Central memory CD4-positive, alpha-beta T cell (primary cell): ENCODE data around the gene RALGAPA2.

Source experiments
- DNase-seq: peaks from one replicate; pipeline ENCODE4 v3.0.0; 2022
- total RNA-seq, 3 experiments: gene quantifications; one replicate each; lab custom pipeline; 2026; lab: John Stamatoyannopoulos, UW

Gene RALGAPA2
- 28.3 to 101 (median 98.8) reads per million in 3 experiments for total RNA-seq

DNA sequence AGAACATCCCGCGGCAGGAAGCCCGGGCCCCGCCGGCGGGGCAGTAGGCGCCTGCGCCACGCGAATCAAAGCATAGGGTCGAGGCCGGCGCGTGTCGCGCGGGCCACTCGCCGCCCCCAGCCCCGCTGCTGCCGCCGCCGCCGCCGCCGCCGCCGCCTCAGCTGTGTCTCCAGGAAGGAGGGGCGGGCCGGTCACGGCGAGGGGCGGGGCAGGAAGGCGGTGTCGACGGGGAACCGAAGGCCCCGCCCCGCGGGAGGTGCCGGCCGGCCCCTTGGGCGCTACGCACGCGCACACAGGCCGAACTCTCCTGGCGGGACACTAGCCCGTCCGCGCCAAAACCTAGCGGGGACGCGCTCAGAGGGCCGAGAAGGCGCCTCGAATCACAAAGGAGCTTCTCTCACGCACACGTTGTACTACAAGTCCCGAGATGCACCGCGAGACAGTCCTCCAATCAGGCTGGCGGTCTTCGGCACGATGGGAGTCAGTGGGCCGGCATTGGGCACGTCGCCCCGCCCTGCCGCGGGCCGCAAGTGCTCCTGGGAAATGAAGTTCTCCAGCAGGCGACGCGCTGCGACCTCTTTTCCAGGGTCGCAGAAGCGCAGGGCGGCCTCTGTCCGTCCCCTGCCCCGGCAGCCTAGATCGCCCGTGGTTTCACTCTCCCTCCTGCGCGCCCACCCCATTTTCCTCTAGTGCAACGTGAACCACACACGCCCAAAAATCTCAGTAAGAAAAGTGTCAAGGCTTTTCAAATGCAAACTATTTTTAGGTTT is at the start of gene RALGAPA2:
Gene RALGAPA2 (minus strand): TSS at position 171 of the 770 bp plus-strand sequence. CDS start 164 bp downstream, at position 7.
- DNase-seq: peak; percentile 93

DNA sequence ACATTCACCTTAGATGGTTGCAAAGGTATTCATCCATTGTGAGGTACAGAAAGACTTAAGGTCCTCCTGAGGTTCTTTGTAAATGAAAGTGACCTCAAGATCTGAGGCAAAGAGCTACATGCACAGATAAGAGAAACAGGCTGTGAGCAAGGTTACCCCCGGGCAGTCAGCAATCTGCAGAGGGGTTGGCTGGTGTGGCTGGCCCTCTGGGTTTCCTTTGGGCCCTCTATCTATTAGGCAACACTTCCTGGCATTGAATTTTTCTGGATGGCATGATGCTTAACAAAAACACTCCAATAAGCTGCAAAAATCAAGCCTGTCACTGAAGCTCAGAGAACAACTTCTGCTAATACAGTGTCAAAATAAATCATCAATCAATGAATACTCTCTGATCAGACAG is 48.9 kb upstream of the RALGAPA2 start:
- DNase-seq: no peak

DNA sequence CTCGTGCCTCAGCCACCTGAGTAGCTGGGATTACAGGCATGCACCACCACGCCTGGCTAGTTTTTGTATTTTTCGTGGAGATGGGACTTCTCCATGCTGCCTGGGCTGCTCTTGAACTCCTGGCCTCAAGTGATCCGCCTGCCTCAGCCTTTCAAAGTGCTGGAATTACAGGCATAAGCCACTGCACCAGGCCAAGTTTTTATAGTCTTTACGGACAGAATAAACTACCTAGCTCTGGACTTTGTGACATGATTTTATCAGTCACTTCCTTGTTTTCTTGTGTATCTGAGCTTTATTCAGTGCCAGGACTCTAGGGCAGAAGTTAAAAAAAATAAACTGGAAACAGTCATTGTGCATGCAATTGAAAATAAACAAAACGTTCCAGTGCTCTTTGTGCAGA is 46.7 kb upstream of the RALGAPA2 start:
- no peak for DNase-seq

DNA sequence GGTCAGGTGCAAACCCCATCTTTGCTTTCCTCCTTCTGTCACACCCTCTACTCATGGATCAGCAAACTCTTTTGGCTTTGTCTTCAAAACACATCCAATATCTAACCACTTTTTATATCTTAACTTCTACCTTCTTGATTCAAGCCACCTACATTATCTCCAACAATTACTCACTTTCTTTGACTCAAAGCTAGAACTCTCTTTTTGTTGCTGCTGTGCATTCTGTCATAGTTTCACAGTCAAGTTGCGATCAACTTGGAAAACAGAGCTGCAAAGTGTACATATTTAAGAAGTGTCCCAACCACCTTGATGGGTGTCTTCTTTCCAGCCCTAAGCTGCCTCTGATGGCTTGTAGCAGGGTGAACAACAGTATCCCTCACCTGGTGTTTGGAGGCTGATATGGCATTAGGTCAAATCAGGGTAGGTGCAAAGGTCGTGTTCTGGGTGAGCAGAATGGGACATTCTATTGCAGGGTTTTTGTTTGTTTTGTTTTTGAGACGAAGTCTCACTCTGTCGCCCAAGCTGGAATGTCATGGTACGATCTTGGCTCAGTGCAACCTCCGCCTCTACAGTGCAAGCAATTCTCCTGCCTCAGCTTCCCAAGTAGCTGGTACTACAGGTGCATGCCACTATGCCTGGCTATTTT is 43.4 kb upstream of the RALGAPA2 start:
- no peak for DNase-seq

DNA sequence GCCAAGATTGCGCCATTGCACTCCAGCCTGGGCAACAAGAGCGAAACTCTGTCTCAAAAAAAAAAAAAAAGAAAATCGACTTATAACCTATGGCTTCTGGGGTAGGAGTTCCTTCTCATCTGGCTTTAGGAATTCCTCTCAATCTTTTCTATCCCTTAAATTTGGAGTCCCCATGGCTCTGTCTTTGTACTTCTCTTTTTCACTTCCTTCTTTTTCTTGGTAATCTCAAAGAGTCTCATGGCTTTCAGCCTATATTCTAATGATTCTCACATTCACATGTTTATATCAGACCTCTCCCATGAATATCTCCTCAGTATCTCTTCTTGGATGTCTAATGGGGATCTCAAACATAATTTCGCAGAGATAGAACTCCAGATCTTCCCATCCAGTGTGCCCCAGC is 42.8 kb upstream of the RALGAPA2 start:
- DNase-seq: no peak

DNA sequence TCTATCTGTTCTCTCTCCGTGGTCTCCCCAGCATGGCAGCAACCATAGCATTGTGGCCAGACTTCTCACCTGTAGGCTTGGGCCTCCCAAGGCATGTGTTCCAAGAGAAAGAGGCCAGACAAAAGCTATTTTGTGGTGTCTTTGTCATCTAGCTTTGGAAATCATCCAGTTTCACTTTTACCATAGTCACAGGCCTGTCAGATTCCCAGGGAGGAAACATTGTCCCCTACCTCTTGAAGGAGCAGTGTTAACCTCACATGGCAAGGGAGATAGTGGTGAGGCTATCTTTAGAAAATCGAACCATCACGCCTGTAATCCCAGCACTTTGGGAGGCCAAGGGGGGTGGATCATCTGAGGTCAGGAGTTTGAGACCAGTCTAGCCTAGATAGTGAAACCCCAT is 42.3 kb upstream of the RALGAPA2 start:
- no peak for DNase-seq

GRCh38 chr20:20752712-20753111 is 40.3 kb upstream of the RALGAPA2 start:
- no peak for DNase-seq

DNA sequence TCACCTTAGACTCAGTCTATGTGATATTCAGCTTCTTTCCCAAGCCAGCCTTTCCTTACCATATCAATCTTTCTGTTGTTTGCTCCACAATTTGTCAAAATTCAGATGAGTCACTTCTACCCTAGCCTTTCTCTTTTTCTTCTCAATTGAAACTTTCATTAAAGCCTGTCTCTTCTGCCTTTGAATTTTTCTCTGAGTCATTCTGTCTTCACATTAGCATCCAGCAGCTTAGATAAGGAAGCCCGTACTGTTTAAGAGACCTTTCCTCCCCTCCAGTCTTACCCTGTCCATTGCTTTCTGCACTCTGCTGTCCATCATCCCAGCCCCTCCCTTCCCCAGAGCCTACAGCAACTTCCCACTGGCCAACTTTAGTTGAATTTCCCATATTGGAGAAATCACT is 34.9 kb upstream of the RALGAPA2 start:
- DNase-seq: no peak

- no peak for DNase-seq
Observed at GRCh38 chr20:20744170-20744725, 31.8 kb upstream of the RALGAPA2 start.

DNA sequence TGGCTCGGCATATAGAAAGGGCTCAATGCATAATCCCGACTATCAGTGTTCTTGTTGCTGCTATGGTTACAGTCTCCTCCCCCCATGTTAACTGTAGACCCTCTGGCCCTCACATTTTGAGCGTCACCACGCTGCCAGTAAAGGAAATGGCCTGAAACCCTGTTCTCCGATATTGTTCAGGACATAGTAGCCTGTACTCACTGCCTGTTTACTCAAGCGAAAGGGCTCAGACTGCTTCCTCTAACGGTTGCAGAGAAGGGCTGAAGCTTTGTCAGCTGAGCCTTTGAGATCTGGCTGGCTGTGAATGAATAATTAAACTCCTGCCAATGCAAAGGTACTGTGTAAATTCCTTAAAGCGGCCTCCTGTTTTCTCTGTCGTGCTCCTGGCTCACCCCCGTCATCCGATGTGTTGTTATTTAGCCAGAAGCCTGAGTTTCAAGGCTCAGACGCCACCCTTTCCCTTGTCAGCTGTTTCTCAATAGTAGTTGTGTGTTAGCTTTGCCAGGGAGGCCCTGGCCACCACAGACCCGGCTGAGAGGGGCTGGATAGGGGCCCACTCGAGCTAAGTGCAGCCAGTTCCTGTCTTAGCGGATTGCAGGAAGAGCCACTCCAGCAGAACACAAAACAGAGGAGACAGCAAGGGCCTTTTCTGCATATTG is 31.2 kb upstream of the RALGAPA2 start:
- DNase-seq: no peak

DNA sequence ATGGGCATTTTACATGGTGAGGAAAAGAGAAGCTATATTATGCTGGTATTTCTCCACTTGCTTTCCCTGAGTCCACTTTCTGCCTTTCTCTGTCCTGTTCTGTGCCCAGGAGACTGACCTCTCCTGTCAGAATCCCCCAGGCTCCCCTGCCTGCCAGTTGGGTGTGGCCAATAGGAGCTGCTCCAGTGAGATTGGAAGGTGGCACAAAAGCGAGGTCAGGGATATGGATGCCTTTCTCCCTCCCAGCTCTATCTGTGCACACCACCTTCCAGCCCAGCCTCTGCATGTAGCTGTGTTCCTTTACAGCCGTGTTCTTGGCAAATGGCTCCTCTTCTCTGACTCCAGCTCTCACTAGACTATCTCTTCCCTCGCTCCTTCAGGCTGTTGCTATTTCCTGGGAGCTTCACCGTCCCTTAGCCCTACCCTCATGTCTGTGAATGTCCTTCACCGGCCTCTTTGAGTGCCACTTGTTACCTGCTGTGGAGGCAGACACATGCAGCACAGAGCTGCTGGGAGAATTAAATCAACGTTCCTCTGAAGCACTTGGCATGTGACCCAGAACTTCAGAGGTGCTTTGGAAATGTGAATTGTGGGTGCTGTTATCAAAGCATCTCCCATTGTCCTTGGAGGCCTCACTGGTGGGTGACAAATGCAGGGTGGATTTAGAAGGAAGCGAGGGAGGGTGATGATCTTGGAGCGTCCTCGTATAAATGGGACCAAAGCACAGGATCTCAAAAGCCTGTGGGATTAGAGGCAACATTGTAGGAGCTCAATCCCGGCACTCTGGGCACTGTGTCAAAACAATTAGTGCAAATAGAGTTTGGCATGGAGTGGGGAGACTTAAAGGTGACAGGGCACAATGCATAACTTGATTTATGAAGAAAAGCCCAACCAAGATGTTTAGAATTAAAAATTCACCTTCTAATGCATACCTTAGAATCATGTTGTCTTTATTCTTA is 28.9 kb upstream of the RALGAPA2 start:
- DNase-seq: no peak

- DNase-seq: no peak
Observed at GRCh38 chr20:20740541-20740940, 28.1 kb upstream of the RALGAPA2 start.

GRCh38 chr20:20737158-20737557 is 24.7 kb upstream of the RALGAPA2 start:
- no peak for DNase-seq

- no peak for DNase-seq
Observed at GRCh38 chr20:20736303-20736702, 23.9 kb upstream of the RALGAPA2 start.

GRCh38 chr20:20734475-20734948 is 22.1 kb upstream of the RALGAPA2 start:
- no peak for DNase-seq

- no peak for DNase-seq
Observed at GRCh38 chr20:20733943-20734342, 21.5 kb upstream of the RALGAPA2 start.

DNA sequence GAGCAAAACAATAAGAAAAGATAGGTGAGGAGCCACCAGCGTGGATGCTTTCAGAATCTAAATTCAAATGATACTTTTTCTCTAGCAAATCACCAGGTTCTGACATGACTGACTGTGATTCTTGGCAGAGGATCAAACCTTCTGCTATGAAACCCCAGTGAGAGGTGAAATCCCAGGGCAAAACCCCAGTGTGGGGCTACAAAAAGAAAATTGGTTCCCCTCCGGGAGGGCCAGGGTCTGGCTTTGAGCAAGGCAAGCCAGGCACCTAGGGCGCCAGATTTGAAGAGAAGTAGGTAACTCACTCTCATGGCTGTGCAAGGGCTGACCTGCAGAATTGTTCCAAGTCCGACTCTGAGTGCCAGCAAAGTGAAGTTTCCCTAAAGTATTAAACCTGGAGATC is 20.2 kb upstream of the RALGAPA2 start:
- DNase-seq: no peak

DNA sequence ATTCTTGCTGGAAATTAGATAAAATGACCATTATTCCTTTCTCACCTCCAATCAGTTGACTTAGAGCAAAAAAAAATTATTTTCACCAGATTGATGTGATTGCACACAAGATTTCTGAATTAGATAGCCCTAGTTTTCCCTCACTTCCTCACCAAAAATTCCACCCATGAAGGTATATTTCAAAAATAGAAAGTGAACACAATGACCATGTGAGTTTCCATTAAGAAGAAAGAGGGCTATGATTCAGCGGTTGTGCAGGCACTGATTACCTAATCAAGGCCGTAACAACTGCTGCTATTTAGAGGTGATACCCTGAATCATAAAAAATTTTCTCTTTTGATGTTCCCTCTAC is 19.5 kb upstream of the RALGAPA2 start:
- no peak for DNase-seq

- DNase-seq: no peak
Observed at GRCh38 chr20:20731000-20731944, 18.8 kb upstream of the RALGAPA2 start.

- DNase-seq: no peak
Observed at GRCh38 chr20:20729563-20729962, 17.1 kb upstream of the RALGAPA2 start.

GRCh38 chr20:20721489-20721888 is 9.0 kb upstream of the RALGAPA2 start:
- no peak for DNase-seq
